HepG2 (cell line): ENCODE data around the gene IGSF8. TPM values are rescaled to one million over a fixed set of nuclear protein-coding genes. Genes with fewer than 3 reads are reported as not detected.
"Not testable (repeated sequence)": the region's sequence is repeated elsewhere in the genome, so short reads cannot be mapped to it uniquely, and the experiment has no call there.

Experiments
- ATAC-seq: fragments of 200-7000 bp; cut with Tn5 transposase; 3 replicates; pipeline ENCODE4 v1.9.1; 2020; ENCODE audit warnings: mild to moderate bottlenecking, moderate library complexity
- BruUV-seq: library from RNA; stranded (reverse); fragments of 400-500 nt; replicated peaks from 2 replicates; lab custom pipeline; 2021; lab: Mats Ljungman, UMichigan
- CTCF ChIA-PET: fragments of 300-600 bp; formaldehyde crosslinking; extraction: SDS; loops from one replicate; lab custom pipeline; 2021; ENCODE audit warnings: low total read pairs, inconsistent platforms, low intra/inter-chr PET ratio; lab: Yijun Ruan, JAX
- POLR2A ChIA-PET: fragments of 350-600 bp; sonication (Branson Sonifier 250); formaldehyde crosslinking; loops from one replicate; lab custom pipeline; 2020; ENCODE audit warnings: antibody characterized with exemption, inconsistent platforms; lab: Yijun Ruan, JAX
- DNase-seq: peaks from one replicate; pipeline ENCODE4 v3.0.0-alpha.2; 2015; ENCODE audit warnings: low spot score
- FAIRE-seq: peaks from 3 replicates; lab custom pipeline; 2011; peaks lifted over from hg19 to GRCh38; lab: Jason Lieb, UNC
- H2AFZ ChIP-seq: one replicate; pipeline ENCODE4 v1.6.1; 2011; ENCODE audit warnings: low read length, inconsistent platforms
- H3K27ac ChIP-seq: fragments of 300-600 bp; 3 replicates; pipeline ENCODE4 v1.8.0; 2011; ENCODE audit warnings: mixed run types, mild to moderate bottlenecking, mixed read lengths, low read length, inconsistent platforms; ENCODE audit not compliant: insufficient read depth; ENCODE audit errors: extremely low read length
- H3K27me3 ChIP-seq, 2 experiments: fragments of 200-600 bp in 1 of 2; 2 replicates in 1 of 2; 3 replicates in 1 of 2; pipeline versions ENCODE4 v1.6.0 to v1.8.0; 2011; ENCODE audit warnings: low read length in 2 of 2, mild to moderate bottlenecking in 2 of 2, moderate library complexity in 2 of 2, inconsistent platforms in 1 of 2; ENCODE audit not compliant: insufficient read depth in 2 of 2, control insufficient read depth in 1 of 2
- H3K36me3 ChIP-seq, 2 experiments: fragments of 200-600 bp in 1 of 2; replicated peaks in 1 of 2; 2 replicates in 1 of 2; 3 replicates in 1 of 2; pipeline versions ENCODE4 v1.5.1 to v1.8.0; 2011; ENCODE audit warnings: low read length in 2 of 2, inconsistent platforms in 1 of 2; ENCODE audit not compliant: insufficient read depth in 2 of 2, control insufficient read depth in 1 of 2
- H3K4me1 ChIP-seq: 2 replicates; pipeline ENCODE4 v1.5.1; 2012; ENCODE audit warnings: low read length, inconsistent platforms; ENCODE audit not compliant: insufficient read depth
- H3K4me2 ChIP-seq: 2 replicates; pipeline ENCODE4 v1.6.0; 2011; ENCODE audit warnings: low read depth, low read length, inconsistent platforms
- H3K4me3 ChIP-seq, 3 experiments: fragments of 200-600 bp in 1 of 3; sonication (generic), shearing (Covaris generic) in 1 of 3; replicated peaks in 1 of 3; 2 replicates each; pipeline ENCODE4 v1.5.1; 2011 to 2016; ENCODE audit warnings: low read length in 3 of 3, inconsistent platforms in 2 of 3, low read depth in 2 of 3, mild to moderate bottlenecking in 2 of 3, control low read depth in 1 of 3, mixed read lengths in 1 of 3; ENCODE audit not compliant: insufficient read depth in 1 of 3
- H3K79me2 ChIP-seq: one replicate; pipeline ENCODE4 v1.6.1; 2011; ENCODE audit warnings: low read length, inconsistent platforms; ENCODE audit not compliant: insufficient read depth
- H3K9ac ChIP-seq: 2 replicates; pipeline ENCODE4 v1.6.0; 2011; ENCODE audit warnings: mild to moderate bottlenecking, low read depth, low read length, inconsistent platforms; ENCODE audit not compliant: insufficient read depth
- H3K9me3 ChIP-seq: 2 replicates; pipeline ENCODE4 v1.5.1; 2012; ENCODE audit warnings: mild to moderate bottlenecking, low read length
- H4K20me1 ChIP-seq: 2 replicates; pipeline ENCODE4 v1.6.0; 2011; ENCODE audit warnings: inconsistent platforms, mild to moderate bottlenecking, low read length, moderate library complexity; ENCODE audit not compliant: insufficient read depth
- FOSL2 ChIP-seq: sonication (generic); formaldehyde crosslinking; IDR thresholded peaks from 2 replicates; pipeline ENCODE4 v1.4.0; 2020; ENCODE audit warnings: missing genetic modification reagents
- FOXK1 ChIP-seq: sonication (generic); formaldehyde crosslinking; IDR thresholded peaks from 2 replicates; pipeline ENCODE4 v1.4.0; 2020; ENCODE audit warnings: low read depth, missing genetic modification reagents, borderline replicate concordance
- GABPA ChIP-seq, 2 experiments: IDR thresholded peaks; 2 replicates each; pipeline ENCODE4 v1.6.1; 2011 to 2016; ENCODE audit warnings: low read depth in 2 of 2, low read length in 1 of 2, missing biosample characterization in 1 of 2, missing genetic modification characterization in 1 of 2
- SIX1 ChIP-seq: sonication (generic); formaldehyde crosslinking; IDR thresholded peaks from 2 replicates; pipeline ENCODE4 v1.4.0; 2020; ENCODE audit warnings: missing genetic modification reagents, borderline replicate concordance
- SNAPC2 ChIP-seq: sonication (generic); formaldehyde crosslinking; IDR thresholded peaks from 2 replicates; pipeline ENCODE4 v1.8.1; 2022; ENCODE audit warnings: mild to moderate bottlenecking, missing genetic modification reagents
- SOX5 ChIP-seq: IDR thresholded peaks from 2 replicates; pipeline ENCODE4 v1.6.1; 2016; ENCODE audit warnings: borderline replicate concordance
- ZBTB26 ChIP-seq: IDR thresholded peaks from 2 replicates; pipeline ENCODE4 v1.6.1; 2016; ENCODE audit warnings: missing compliant biosample characterization, missing genetic modification reagents, borderline replicate concordance
- ZBTB8A ChIP-seq: sonication (generic); formaldehyde crosslinking; IDR thresholded peaks from 2 replicates; pipeline ENCODE4 v1.4.0; 2020; ENCODE audit warnings: mild to moderate bottlenecking, low read depth, missing genetic modification reagents, borderline replicate concordance
- ZNF121 ChIP-seq: sonication (generic); formaldehyde crosslinking; IDR thresholded peaks from 2 replicates; pipeline ENCODE4 v1.5.0; 2020; ENCODE audit warnings: mild to moderate bottlenecking, missing genetic modification reagents
- WGBS: methylation state at CpG from one replicate; pipeline ENCODE4 v1.1.6; 2017; ENCODE audit warnings: low lambda C conversion rate; 5-methylcytosine and 5-hydroxymethylcytosine counted together
- in situ Hi-C: cut with HindIII; loops from 2 replicates; pipeline ENCODE4 v1.10.0; 2017; ENCODE audit warnings: low pct_unique_long_range_greater_than_20kb; ENCODE audit not compliant: extremely low pct_ligation_motif_present
- intact Hi-C: fragments of 100-400 bp; cut with micrococcal nuclease; formaldehyde crosslinking; loops from one replicate; pipeline ENCODE4 v1.10.0; 2022; ENCODE audit not compliant: unreplicated experiment
- polyA plus RNA-seq, 8 experiments: library from polyadenylated mRNA; depleted of rRNA in 3 of 8; stranded (reverse) in 7 of 8; unstranded in 1 of 8; fragments of >200 nt; fragmentation: Illumina TruSeq in 4 of 8; extraction: Trizol in 4 of 8; gene quantifications; 2 replicates each; pipeline versions ENCODE4 v1.2.1 to v1.2.3, GENCODE V29; 2011 to 2016; ENCODE audit warnings: low read depth in 4 of 8, missing spikeins in 1 of 8, mixed read lengths in 1 of 8; ENCODE audit not compliant: insufficient read depth in 1 of 8
- total RNA-seq, 5 experiments: library from RNA; depleted of rRNA; stranded (reverse); fragments of >200 nt; fragmentation: Illumina TruSeq; extraction: Trizol; gene quantifications; 2 replicates each; pipeline ENCODE4 v1.2.3, GENCODE V29; 2016; ENCODE audit warnings: low read depth in 1 of 5
- TF ChIP-seq, protein P1 (sequence below): sonication (generic); formaldehyde crosslinking; IDR thresholded peaks from 2 replicates; pipeline ENCODE4 v1.8.0; 2022; ENCODE audit warnings: mild to moderate bottlenecking, missing genetic modification reagents; ENCODE audit not compliant: insufficient replicate concordance
- TF ChIP-seq, protein P2 (sequence below): sonication (generic); formaldehyde crosslinking; IDR thresholded peaks from 2 replicates; pipeline ENCODE4 v1.5.0; 2020; ENCODE audit warnings: mild to moderate bottlenecking, missing genetic modification reagents

The IGSF8 gene
- total and polyA plus RNA-seq, 2 of the 13 experiments (the other 11 are each of a cell fraction or from before 2014, with no cell fraction given), result 24.0 to 41.0 TPM

DNA sequence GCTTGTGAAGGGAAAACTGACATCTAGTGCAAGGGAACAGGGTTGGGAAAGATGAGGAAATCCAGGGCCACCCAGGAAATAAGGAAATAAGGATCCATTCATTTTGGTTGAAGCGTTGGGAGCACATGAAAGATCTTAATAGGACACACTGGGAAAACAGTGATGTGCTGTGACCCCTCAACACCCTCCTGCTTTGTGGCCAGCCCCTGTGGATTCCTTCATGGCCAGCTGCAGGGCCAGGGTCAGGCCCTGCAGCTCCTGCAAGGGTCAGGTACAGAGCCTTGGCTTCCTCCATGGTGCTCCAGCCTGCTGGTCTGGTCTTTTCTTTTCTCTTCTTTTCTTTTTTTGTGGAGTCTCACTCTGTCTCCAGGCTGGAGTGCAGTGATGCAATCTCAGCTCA, 47.8 kb downstream of the IGSF8 start (continued):
- TF ChIP-seq SIX1 (CRISPR knock-in tag), result no peak
- TF ChIP-seq, protein P1, sequence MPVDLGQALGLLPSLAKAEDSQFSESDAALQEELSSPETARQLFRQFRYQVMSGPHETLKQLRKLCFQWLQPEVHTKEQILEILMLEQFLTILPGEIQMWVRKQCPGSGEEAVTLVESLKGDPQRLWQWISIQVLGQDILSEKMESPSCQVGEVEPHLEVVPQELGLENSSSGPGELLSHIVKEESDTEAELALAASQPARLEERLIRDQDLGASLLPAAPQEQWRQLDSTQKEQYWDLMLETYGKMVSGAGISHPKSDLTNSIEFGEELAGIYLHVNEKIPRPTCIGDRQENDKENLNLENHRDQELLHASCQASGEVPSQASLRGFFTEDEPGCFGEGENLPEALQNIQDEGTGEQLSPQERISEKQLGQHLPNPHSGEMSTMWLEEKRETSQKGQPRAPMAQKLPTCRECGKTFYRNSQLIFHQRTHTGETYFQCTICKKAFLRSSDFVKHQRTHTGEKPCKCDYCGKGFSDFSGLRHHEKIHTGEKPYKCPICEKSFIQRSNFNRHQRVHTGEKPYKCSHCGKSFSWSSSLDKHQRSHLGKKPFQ (CRISPR knock-in tag), result no peak
- TF ChIP-seq GABPA (IDR thresholded peaks at IDR 0.05; ENCODE audit: low read depth, low read length), result no peak
- TF ChIP-seq GABPA (CRISPR knock-in tag; IDR thresholded peaks at IDR 0.05; ENCODE audit: low read depth), result no peak
- no peak for TF ChIP-seq SNAPC2
- no peak for TF ChIP-seq ZBTB26
- no peak for TF ChIP-seq FOXK1
- no peak for TF ChIP-seq ZBTB8A (CRISPR knock-in tag)

DNA sequence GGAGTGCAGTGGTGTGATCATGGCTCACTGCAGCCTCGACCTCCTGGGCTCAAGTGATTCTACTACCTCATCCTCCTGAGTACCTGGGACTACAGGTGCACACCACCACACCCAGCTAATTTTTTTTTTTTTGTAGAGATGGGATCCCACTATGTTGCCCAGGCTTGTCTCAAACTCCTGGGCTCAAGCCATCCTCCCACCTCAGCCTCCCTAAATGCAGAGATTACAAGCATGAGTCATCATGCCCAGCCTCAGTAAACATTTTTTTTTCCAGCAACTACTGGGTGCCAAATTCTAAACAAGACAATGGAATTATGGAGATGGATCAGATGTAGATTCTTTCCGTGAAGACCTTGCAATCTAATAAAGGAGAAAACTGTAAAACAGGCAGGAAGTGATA, 48.2 kb downstream of the IGSF8 start:
- H2AFZ ChIP-seq, H3K36me3 ChIP-seq, BruUV-seq, POLR2A ChIA-PET, CTCF ChIA-PET, H3K27ac ChIP-seq, H3K79me2 ChIP-seq, H4K20me1 ChIP-seq, in situ Hi-C loops, H3K9ac ChIP-seq, H3K4me2 ChIP-seq, H3K4me3 ChIP-seq, ATAC-seq, H3K9me3 ChIP-seq, H3K27me3 ChIP-seq, DNase-seq, intact Hi-C loops, FAIRE-seq: not testable (repeated sequence)
- peaks cover 97% of the 10 kb centered on the region for H3K4me1 ChIP-seq
- 94% methylated on average over 2 of the region's 2 CpGs for WGBS
- peak; percentile 87 for TF ChIP-seq FOSL2 (CRISPR knock-in tag)
- TF ChIP-seq, protein P2, sequence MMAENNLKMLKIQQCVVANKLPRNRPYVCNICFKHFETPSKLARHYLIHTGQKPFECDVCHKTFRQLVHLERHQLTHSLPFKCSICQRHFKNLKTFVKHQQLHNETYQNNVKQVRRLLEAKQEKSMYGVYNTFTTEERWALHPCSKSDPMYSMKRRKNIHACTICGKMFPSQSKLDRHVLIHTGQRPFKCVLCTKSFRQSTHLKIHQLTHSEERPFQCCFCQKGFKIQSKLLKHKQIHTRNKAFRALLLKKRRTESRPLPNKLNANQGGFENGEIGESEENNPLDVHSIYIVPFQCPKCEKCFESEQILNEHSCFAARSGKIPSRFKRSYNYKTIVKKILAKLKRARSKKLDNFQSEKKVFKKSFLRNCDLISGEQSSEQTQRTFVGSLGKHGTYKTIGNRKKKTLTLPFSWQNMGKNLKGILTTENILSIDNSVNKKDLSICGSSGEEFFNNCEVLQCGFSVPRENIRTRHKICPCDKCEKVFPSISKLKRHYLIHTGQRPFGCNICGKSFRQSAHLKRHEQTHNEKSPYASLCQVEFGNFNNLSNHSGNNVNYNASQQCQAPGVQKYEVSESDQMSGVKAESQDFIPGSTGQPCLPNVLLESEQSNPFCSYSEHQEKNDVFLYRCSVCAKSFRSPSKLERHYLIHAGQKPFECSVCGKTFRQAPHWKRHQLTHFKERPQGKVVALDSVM (CRISPR knock-in tag), result peak; percentile 77
- peak; percentile 28; the same call in 1 of the 2 replicates for TF ChIP-seq SOX5 (CRISPR knock-in tag)
- peak; percentile 87 for TF ChIP-seq ZNF121 (CRISPR knock-in tag)
